Endothelial cell of umbilical vein (primary cell): ENCODE data around the gene MAP6D1. TPM values are rescaled to one million over a fixed set of nuclear protein-coding genes. Genes with fewer than 3 reads are reported as not detected.

ENCODE experiments used
- BruUV-seq: library from RNA; stranded (reverse); fragments of 400-500 nt; replicated peaks from 2 replicates; lab custom pipeline; 2021; lab: Mats Ljungman, UMichigan
- CTCF ChIA-PET: fragments of 300-600, 350-600 bp; sonication (Branson Sonifier 250); formaldehyde crosslinking; loops from one replicate; lab custom pipeline; 2021; ENCODE audit warnings: antibody characterized with exemption, inconsistent platforms; lab: Charles Lee
- POLR2A ChIA-PET: fragments of 300-600, 350-600 bp; sonication (Branson Sonifier 250); formaldehyde crosslinking; loops from one replicate; lab custom pipeline; 2021; ENCODE audit warnings: antibody characterized with exemption, inconsistent platforms; lab: Charles Lee
- DNase-seq: peaks from one replicate; pipeline ENCODE4 v3.0.0-alpha.2; 2011; ENCODE audit warnings: low read depth, low spot score
- FAIRE-seq: peaks from 2 replicates; lab custom pipeline; 2011; peaks lifted over from hg19 to GRCh38; lab: Jason Lieb, UNC
- H2AFZ ChIP-seq: 2 replicates; pipeline ENCODE4 v1.6.0; 2012; ENCODE audit warnings: low read depth, low read length, control low read depth, inconsistent platforms
- H3K27ac ChIP-seq: 2 replicates; pipeline ENCODE4 v1.5.1; 2011; ENCODE audit warnings: low read depth, mild to moderate bottlenecking, control low read depth, low read length, moderate library complexity; ENCODE audit not compliant: insufficient read depth
- H3K27me3 ChIP-seq, 2 experiments: 2 replicates each; pipeline versions ENCODE4 v1.6.0 to v1.6.1; 2011; ENCODE audit warnings: low read length in 2 of 2, mixed read lengths in 1 of 2; ENCODE audit not compliant: control insufficient read depth in 2 of 2, insufficient read depth in 2 of 2
- H3K36me3 ChIP-seq, 2 experiments: 2 replicates in 1 of 2; 3 replicates in 1 of 2; pipeline ENCODE4 v1.5.1; 2011; ENCODE audit warnings: low read length in 2 of 2, mild to moderate bottlenecking in 1 of 2, moderate library complexity in 1 of 2; ENCODE audit not compliant: control insufficient read depth in 2 of 2, insufficient read depth in 2 of 2; ENCODE audit errors: extremely low read depth in 1 of 2
- H3K4me1 ChIP-seq: 3 replicates; pipeline ENCODE4 v1.5.1; 2011; ENCODE audit warnings: mild to moderate bottlenecking, low read length; ENCODE audit not compliant: control insufficient read depth, insufficient read depth; ENCODE audit errors: extremely low read depth
- H3K4me2 ChIP-seq: 2 replicates; pipeline ENCODE4 v1.6.1; 2011; ENCODE audit warnings: low read length, control low read depth, mixed read lengths; ENCODE audit not compliant: insufficient read depth
- H3K4me3 ChIP-seq, 3 experiments: fragments of 200-600 bp in 1 of 3; sonication (generic), shearing (Covaris generic) in 1 of 3; replicated peaks in 1 of 3; 2 replicates each; pipeline ENCODE4 v1.5.1; 2011 to 2016; ENCODE audit warnings: control low read depth in 3 of 3, low read length in 3 of 3, mild to moderate bottlenecking in 2 of 3, inconsistent platforms in 1 of 3, low read depth in 1 of 3, moderate library complexity in 1 of 3; ENCODE audit not compliant: insufficient read depth in 1 of 3
- H3K79me2 ChIP-seq: 2 replicates; pipeline ENCODE4 v1.6.0; 2012; ENCODE audit warnings: low read length, inconsistent platforms; ENCODE audit not compliant: control insufficient read depth, insufficient read depth
- H3K9ac ChIP-seq: replicated peaks from 2 replicates; pipeline ENCODE3; 2011; ENCODE audit warnings: low read length, control low read depth; ENCODE audit not compliant: insufficient read depth; ENCODE audit errors: extremely low read depth
- H3K9me1 ChIP-seq: replicated peaks from 3 replicates; pipeline ENCODE4 v1.6.0; 2011; ENCODE audit warnings: mild to moderate bottlenecking, low read length; ENCODE audit not compliant: control insufficient read depth, insufficient read depth; ENCODE audit errors: extremely low read depth
- H3K9me3 ChIP-seq: replicated peaks from 2 replicates; pipeline ENCODE4 v1.5.1; 2012; ENCODE audit warnings: low read length, inconsistent platforms; ENCODE audit not compliant: control insufficient read depth, insufficient read depth
- H4K20me1 ChIP-seq: replicated peaks from 2 replicates; pipeline ENCODE3; 2011; ENCODE audit warnings: mild to moderate bottlenecking, low read length; ENCODE audit not compliant: control insufficient read depth, insufficient read depth; ENCODE audit errors: extremely low read depth
- CTCF ChIP-seq, 2 donors: IDR thresholded peaks; 1 replicate in 1 of 2; 2 replicates in 1 of 2; pipeline ENCODE4 v1.5.1; 2011; ENCODE audit warnings: low read length in 2 of 2, mild to moderate bottlenecking in 2 of 2, moderate library complexity in 2 of 2, control low read depth in 1 of 2, inconsistent platforms in 1 of 2, low read depth in 1 of 2; ENCODE audit not compliant: insufficient read depth in 1 of 2; ENCODE audit errors: extremely low read depth in 1 of 2
- EZH2 ChIP-seq: IDR thresholded peaks from 2 replicates; pipeline ENCODE4 v1.6.1; 2012; ENCODE audit warnings: borderline replicate concordance, low read depth, mild to moderate bottlenecking, moderate library complexity, low read length, inconsistent platforms; ENCODE audit not compliant: severe bottlenecking
- FOS ChIP-seq: IDR thresholded peaks from 2 replicates; pipeline ENCODE4 v1.6.1; 2011; ENCODE audit warnings: mild to moderate bottlenecking, low read length, moderate library complexity, borderline replicate concordance; ENCODE audit not compliant: insufficient read depth
- GATA2 ChIP-seq: IDR thresholded peaks from 2 replicates; pipeline ENCODE4 v1.7.0; 2011; ENCODE audit warnings: low read depth, mild to moderate bottlenecking, moderate library complexity, mixed read lengths, low read length; ENCODE audit not compliant: insufficient read length, insufficient read depth
- JUN ChIP-seq: IDR thresholded peaks from 2 replicates; pipeline ENCODE4 v1.6.1; 2011; ENCODE audit warnings: borderline replicate concordance, low read depth; ENCODE audit not compliant: insufficient read length, insufficient read depth
- MAX ChIP-seq: IDR thresholded peaks from 2 replicates; pipeline ENCODE4 v1.6.1; 2011; ENCODE audit not compliant: insufficient read depth, insufficient read length
- MYC ChIP-seq: IDR thresholded peaks from one replicate; pipeline ENCODE4 v1.6.1; 2011; ENCODE audit warnings: mild to moderate bottlenecking, low read depth, low read length
- POLR2A ChIP-seq: IDR thresholded peaks from 2 replicates; pipeline ENCODE4 v1.6.1; 2012; ENCODE audit warnings: low read depth, mild to moderate bottlenecking, control low read depth, low read length
- POLR2AphosphoS5 ChIP-seq: IDR thresholded peaks from 2 replicates; pipeline ENCODE4 v1.6.1; 2012; ENCODE audit warnings: low read depth, mild to moderate bottlenecking, control low read depth, low read length, moderate library complexity; ENCODE audit not compliant: insufficient read depth
- dilution Hi-C: fragments of 300-500 bp; cut with MboI; formaldehyde crosslinking; loops from one replicate; pipeline ENCODE4 v1.15.0; 2019; ENCODE audit warnings: low sequenced_read_pairs; ENCODE audit not compliant: extremely low pct_ligation_motif_present
- intact Hi-C: fragments of 100-400 bp; cut with micrococcal nuclease; formaldehyde crosslinking; loops from one replicate; pipeline ENCODE4 v1.10.0; 2022
- polyA plus RNA-seq, 4 experiments: library from polyadenylated mRNA; depleted of rRNA in 3 of 4; stranded (reverse) in 3 of 4; unstranded in 1 of 4; fragments of >200 nt; gene quantifications; 2 replicates each; pipeline versions ENCODE4 v1.2.1 to v1.2.3, GENCODE V29; 2011 to 2012; ENCODE audit warnings: missing spikeins in 1 of 4
- total RNA-seq: library from RNA; stranded (reverse); gene quantifications from 2 replicates; pipeline ENCODE4 v1.2.3, GENCODE V29; 2021

MAP6D1 gene
- total and polyA plus RNA-seq, 2 donors (not counting 3 experiments of a cell fraction or from before 2014, with no cell fraction given), result 2.4 to 3.5 TPM

- POLR2A ChIA-PET, result no interaction called here
- Histone ChIP-seq H3K27me3 (no peaks in the 10 kb centered on the region), H3K4me3 (no peak overlapping the region), H3K79me2 (peaks cover 2% of the 10 kb centered on the region), H3K9ac (no peak overlapping the region), H2AFZ (no peak overlapping the region), H3K9me3 (no peaks in the 10 kb centered on the region), H3K9me1 (no peaks in the 10 kb centered on the region), H3K4me2 (no peak overlapping the region), H3K27ac (no peak overlapping the region), H3K36me3 (peaks cover 7 to 12% of the 10 kb centered on the region in 2 experiments), H3K4me1 (no peaks in the 10 kb centered on the region), H4K20me1 (no peaks in the 10 kb centered on the region)
- FAIRE-seq (no peak), DNase-seq (no peak)
- intact Hi-C loops (no loop called here), dilution Hi-C loops (no loop called here)
- BruUV-seq, result no TSS peak
- TF ChIP-seq JUN (no peak), POLR2A (no peak), MYC (no peak), POLR2AphosphoS5 (no peak), GATA2 (no peak), EZH2 (no peak), FOS (no peak), MAX (no peak), CTCF (IDR thresholded peaks at IDR 0.05; ENCODE audit: extremely low read depth in 1 of 2, insufficient read depth in 1 of 2, low read depth in 1 of 2, low read length in 2 of 2) (no peak)
- CTCF ChIA-PET, result no interaction called here
Observed at GRCh38 chr3:183792976-183793375, 32.4 kb downstream of the MAP6D1 start.
